HepG2 (cell line): ENCODE data around the gene BAIAP2L1. TPM values are rescaled to one million over a fixed set of nuclear protein-coding genes. Genes with fewer than 3 reads are reported as not detected.
A peak's percentile ranks its signal among the peaks of the same experiment; 100 is the strongest.

Experiments
- CENPX ChIP-seq: sonication (generic); formaldehyde crosslinking; IDR thresholded peaks from 2 replicates; pipeline ENCODE4 v1.9.0; 2021; ENCODE audit warnings: mild to moderate bottlenecking, missing genetic modification reagents, moderate library complexity
- ELF1 ChIP-seq: sonication (generic); formaldehyde crosslinking; IDR thresholded peaks from 2 replicates; pipeline ENCODE4 v1.4.0; 2020; ENCODE audit warnings: missing genetic modification reagents
- FLYWCH1 ChIP-seq: sonication (generic); formaldehyde crosslinking; IDR thresholded peaks from 2 replicates; pipeline ENCODE4 v1.8.1; 2023; ENCODE audit warnings: mild to moderate bottlenecking, missing genetic modification reagents
- FOXK2 ChIP-seq: fragments of 450-650 bp; IDR thresholded peaks from 2 replicates; pipeline ENCODE4 v1.6.1; 2016
- FOXM1 ChIP-seq: sonication (generic); formaldehyde crosslinking; IDR thresholded peaks from 2 replicates; pipeline ENCODE4 v1.5.0; 2020; ENCODE audit warnings: missing genetic modification reagents
- GMEB1 ChIP-seq: sonication (generic); formaldehyde crosslinking; IDR thresholded peaks from 2 replicates; pipeline ENCODE4 v1.5.1; 2020; ENCODE audit warnings: missing genetic modification reagents, mild to moderate bottlenecking, borderline replicate concordance
- MIER3 ChIP-seq: IDR thresholded peaks from 2 replicates; pipeline ENCODE4 v1.6.1; 2016; ENCODE audit warnings: missing compliant biosample characterization, borderline replicate concordance
- MYC ChIP-seq: sonication (generic); formaldehyde crosslinking; IDR thresholded peaks from 2 replicates; pipeline ENCODE4 v1.9.0; 2021; ENCODE audit warnings: missing genetic modification reagents, borderline replicate concordance
- MYNN ChIP-seq: sonication (generic); formaldehyde crosslinking; IDR thresholded peaks from 2 replicates; pipeline ENCODE4 v1.4.0; 2020; ENCODE audit warnings: mild to moderate bottlenecking, low read depth, missing genetic modification reagents
- PCBP2 ChIP-seq: fragments of 200-400 bp; formaldehyde crosslinking; optimal IDR thresholded peaks from 2 replicates; pipeline ENCODE3; 2018; ENCODE audit warnings: low read length, low read depth; ENCODE audit not compliant: poor library complexity, severe bottlenecking
- RBM39 ChIP-seq: fragments of 200-400 bp; formaldehyde crosslinking; IDR thresholded peaks from one replicate; pipeline ENCODE4 v1.6.1; 2018; ENCODE audit warnings: antibody characterized with exemption, mild to moderate bottlenecking, low read depth, low read length; ENCODE audit not compliant: poor library complexity, severe bottlenecking
- SIX1 ChIP-seq: sonication (generic); formaldehyde crosslinking; IDR thresholded peaks from 2 replicates; pipeline ENCODE4 v1.4.0; 2020; ENCODE audit warnings: missing genetic modification reagents, borderline replicate concordance
- ZMYM2 ChIP-seq: sonication (generic); formaldehyde crosslinking; IDR thresholded peaks from 2 replicates; pipeline ENCODE4 v1.8.0; 2022; ENCODE audit warnings: mild to moderate bottlenecking, missing genetic modification reagents
- ZNF17 ChIP-seq: sonication (generic); formaldehyde crosslinking; IDR thresholded peaks from 2 replicates; pipeline ENCODE4 v1.5.0; 2020; ENCODE audit warnings: mild to moderate bottlenecking, missing genetic modification reagents
- ZNF260 ChIP-seq: sonication (generic); formaldehyde crosslinking; IDR thresholded peaks from 2 replicates; pipeline ENCODE4 v1.4.0; 2020; ENCODE audit warnings: missing genetic modification reagents, low read depth, mild to moderate bottlenecking, borderline replicate concordance
- ZNF547 ChIP-seq: sonication (generic); formaldehyde crosslinking; IDR thresholded peaks from 2 replicates; pipeline ENCODE4 v1.5.1; 2020; ENCODE audit warnings: mild to moderate bottlenecking, missing genetic modification reagents
- polyA plus RNA-seq, 8 experiments: library from polyadenylated mRNA; depleted of rRNA in 3 of 8; stranded (reverse) in 7 of 8; unstranded in 1 of 8; fragments of >200 nt; fragmentation: Illumina TruSeq in 4 of 8; extraction: Trizol in 4 of 8; gene quantifications; 2 replicates each; pipeline versions ENCODE4 v1.2.1 to v1.2.3, GENCODE V29; 2011 to 2016; ENCODE audit warnings: low read depth in 4 of 8, missing spikeins in 1 of 8, mixed read lengths in 1 of 8; ENCODE audit not compliant: insufficient read depth in 1 of 8
- total RNA-seq, 5 experiments: library from RNA; depleted of rRNA; stranded (reverse); fragments of >200 nt; fragmentation: Illumina TruSeq; extraction: Trizol; gene quantifications; 2 replicates each; pipeline ENCODE4 v1.2.3, GENCODE V29; 2016; ENCODE audit warnings: low read depth in 1 of 5
- TF ChIP-seq, protein P1 (sequence below): IDR thresholded peaks from 2 replicates; pipeline ENCODE4 v1.6.1; 2012; ENCODE audit warnings: low read length, improper control_type of control experiment
- TF ChIP-seq, protein P2 (sequence below): sonication (generic); formaldehyde crosslinking; IDR thresholded peaks from 2 replicates; pipeline ENCODE4 v1.9.0; 2021; ENCODE audit warnings: missing genetic modification reagents, borderline replicate concordance
- TF ChIP-seq, protein P3 (sequence below): sonication (generic); formaldehyde crosslinking; IDR thresholded peaks from 2 replicates; pipeline ENCODE4 v1.4.0; 2020; ENCODE audit warnings: missing genetic modification reagents

BAIAP2L1 gene
- total and polyA plus RNA-seq, 2 of the 13 experiments (the other 11 are each of a cell fraction or from before 2014, with no cell fraction given), result 13.0 to 21.5 TPM

DNA sequence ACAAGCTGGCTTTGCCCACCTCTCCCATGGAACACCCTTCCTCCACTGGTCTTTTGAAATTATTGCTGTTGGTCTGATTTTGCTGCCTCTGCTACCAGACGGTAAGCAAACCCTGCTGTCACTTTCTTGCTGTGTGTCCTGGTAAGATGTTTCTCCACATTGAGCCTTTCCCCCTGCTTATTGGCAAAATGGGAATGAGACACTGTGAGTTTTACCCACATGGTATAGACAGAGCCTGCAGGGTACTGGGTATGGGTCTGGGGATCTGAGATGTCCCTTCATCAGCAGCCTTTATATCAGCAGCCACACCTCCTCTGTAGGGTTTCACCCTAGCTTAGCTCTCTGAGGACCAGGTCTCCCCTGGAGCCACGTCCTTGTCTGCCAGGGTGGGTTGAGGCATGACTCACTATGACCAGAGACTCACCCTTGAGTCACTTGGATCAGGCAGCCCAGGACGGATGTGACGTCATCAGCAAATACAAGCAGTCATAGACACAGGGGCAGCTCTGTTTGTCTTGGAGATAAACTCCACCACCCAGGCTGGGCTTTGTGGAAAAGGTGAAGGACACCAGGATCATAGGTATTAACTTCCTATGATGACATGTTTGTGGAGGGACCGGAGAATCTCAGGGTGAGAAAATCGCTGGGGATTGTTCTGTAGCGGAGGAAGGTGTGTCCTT lies 17.9 kb upstream of the BAIAP2L1 start (continued):
- TF ChIP-seq GMEB1 (CRISPR knock-in tag), result no peak
- TF ChIP-seq, protein P1, sequence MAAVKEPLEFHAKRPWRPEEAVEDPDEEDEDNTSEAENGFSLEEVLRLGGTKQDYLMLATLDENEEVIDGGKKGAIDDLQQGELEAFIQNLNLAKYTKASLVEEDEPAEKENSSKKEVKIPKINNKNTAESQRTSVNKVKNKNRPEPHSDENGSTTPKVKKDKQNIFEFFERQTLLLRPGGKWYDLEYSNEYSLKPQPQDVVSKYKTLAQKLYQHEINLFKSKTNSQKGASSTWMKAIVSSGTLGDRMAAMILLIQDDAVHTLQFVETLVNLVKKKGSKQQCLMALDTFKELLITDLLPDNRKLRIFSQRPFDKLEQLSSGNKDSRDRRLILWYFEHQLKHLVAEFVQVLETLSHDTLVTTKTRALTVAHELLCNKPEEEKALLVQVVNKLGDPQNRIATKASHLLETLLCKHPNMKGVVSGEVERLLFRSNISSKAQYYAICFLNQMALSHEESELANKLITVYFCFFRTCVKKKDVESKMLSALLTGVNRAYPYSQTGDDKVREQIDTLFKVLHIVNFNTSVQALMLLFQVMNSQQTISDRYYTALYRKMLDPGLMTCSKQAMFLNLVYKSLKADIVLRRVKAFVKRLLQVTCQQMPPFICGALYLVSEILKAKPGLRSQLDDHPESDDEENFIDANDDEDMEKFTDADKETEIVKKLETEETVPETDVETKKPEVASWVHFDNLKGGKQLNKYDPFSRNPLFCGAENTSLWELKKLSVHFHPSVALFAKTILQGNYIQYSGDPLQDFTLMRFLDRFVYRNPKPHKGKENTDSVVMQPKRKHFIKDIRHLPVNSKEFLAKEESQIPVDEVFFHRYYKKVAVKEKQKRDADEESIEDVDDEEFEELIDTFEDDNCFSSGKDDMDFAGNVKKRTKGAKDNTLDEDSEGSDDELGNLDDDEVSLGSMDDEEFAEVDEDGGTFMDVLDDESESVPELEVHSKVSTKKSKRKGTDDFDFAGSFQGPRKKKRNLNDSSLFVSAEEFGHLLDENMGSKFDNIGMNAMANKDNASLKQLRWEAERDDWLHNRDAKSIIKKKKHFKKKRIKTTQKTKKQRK, result no peak
- TF ChIP-seq SIX1, result peak; percentile 89; the same call in 1 of the 2 replicates
- TF ChIP-seq FLYWCH1 (CRISPR knock-in tag), result no peak
- 0 out of 2 replicates have a peak, but pooled peaks have one; percentile 27 for TF ChIP-seq MYC (CRISPR knock-in tag)
- TF ChIP-seq, protein P2, sequence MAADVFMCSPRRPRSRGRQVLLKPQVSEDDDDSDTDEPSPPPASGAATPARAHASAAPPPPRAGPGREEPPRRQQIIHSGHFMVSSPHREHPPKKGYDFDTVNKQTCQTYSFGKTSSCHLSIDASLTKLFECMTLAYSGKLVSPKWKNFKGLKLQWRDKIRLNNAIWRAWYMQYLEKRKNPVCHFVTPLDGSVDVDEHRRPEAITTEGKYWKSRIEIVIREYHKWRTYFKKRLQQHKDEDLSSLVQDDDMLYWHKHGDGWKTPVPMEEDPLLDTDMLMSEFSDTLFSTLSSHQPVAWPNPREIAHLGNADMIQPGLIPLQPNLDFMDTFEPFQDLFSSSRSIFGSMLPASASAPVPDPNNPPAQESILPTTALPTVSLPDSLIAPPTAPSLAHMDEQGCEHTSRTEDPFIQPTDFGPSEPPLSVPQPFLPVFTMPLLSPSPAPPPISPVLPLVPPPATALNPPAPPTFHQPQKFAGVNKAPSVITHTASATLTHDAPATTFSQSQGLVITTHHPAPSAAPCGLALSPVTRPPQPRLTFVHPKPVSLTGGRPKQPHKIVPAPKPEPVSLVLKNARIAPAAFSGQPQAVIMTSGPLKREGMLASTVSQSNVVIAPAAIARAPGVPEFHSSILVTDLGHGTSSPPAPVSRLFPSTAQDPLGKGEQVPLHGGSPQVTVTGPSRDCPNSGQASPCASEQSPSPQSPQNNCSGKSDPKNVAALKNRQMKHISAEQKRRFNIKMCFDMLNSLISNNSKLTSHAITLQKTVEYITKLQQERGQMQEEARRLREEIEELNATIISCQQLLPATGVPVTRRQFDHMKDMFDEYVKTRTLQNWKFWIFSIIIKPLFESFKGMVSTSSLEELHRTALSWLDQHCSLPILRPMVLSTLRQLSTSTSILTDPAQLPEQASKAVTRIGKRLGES (CRISPR knock-in tag), result no peak
- no peak for TF ChIP-seq FOXM1 (CRISPR knock-in tag)
- no peak for TF ChIP-seq MYNN (CRISPR knock-in tag)
- TF ChIP-seq, protein P3, sequence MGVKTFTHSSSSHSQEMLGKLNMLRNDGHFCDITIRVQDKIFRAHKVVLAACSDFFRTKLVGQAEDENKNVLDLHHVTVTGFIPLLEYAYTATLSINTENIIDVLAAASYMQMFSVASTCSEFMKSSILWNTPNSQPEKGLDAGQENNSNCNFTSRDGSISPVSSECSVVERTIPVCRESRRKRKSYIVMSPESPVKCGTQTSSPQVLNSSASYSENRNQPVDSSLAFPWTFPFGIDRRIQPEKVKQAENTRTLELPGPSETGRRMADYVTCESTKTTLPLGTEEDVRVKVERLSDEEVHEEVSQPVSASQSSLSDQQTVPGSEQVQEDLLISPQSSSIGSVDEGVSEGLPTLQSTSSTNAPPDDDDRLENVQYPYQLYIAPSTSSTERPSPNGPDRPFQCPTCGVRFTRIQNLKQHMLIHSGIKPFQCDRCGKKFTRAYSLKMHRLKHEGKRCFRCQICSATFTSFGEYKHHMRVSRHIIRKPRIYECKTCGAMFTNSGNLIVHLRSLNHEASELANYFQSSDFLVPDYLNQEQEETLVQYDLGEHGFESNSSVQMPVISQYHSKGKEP (CRISPR knock-in tag), result 0 out of 2 replicates have a peak, but pooled peaks have one; percentile 38
- no peak for TF ChIP-seq ZNF547 (CRISPR knock-in tag)
- TF ChIP-seq ELF1 (CRISPR knock-in tag), result peak; percentile 46; the same call in 1 of the 2 replicates
- TF ChIP-seq FOXK2, result no peak; the same call in 1 of the 2 replicates
- no peak for TF ChIP-seq CENPX (CRISPR knock-in tag)
- no peak for TF ChIP-seq PCBP2
- TF ChIP-seq MIER3 (CRISPR knock-in tag), result peak; percentile 96; the same call in 1 of the 2 replicates
- no peak for TF ChIP-seq ZNF260
- TF ChIP-seq ZNF17 (CRISPR knock-in tag), result no peak
- TF ChIP-seq ZMYM2 (CRISPR knock-in tag), result peak; percentile 80; the same call in 1 of the 2 replicates
- TF ChIP-seq RBM39, result no peak
